GM18498 (cell line): ENCODE results near the gene LIN37.

Experiments used
- ATAC-seq: cut with Tn5 transposase; IDR thresholded peaks from one replicate; pipeline ENCODE4 v1.9.1; 2021; ENCODE audit warnings: mild to moderate bottlenecking, moderate library complexity; ENCODE audit not compliant: unreplicated experiment

The LIN37 gene

GRCh38 chr19:35751839-35752745, 3.7 kb downstream of the LIN37 start:
- ATAC-seq = no peak

GRCh38 chr19:35752746-35753350, 4.5 kb downstream of the LIN37 start:
- ATAC-seq = no peak

GRCh38 chr19:35753634-35754369, 5.4 kb downstream of the LIN37 start:
- no peak for ATAC-seq

- ATAC-seq = no peak
Observed at GRCh38 chr19:35754370-35755130, 6.2 kb downstream of the LIN37 start.

GRCh38 chr19:35755131-35755549, 6.8 kb downstream of the LIN37 start:
- ATAC-seq = no peak

GRCh38 chr19:35755550-35756376, 7.4 kb downstream of the LIN37 start:
- no peak for ATAC-seq

GRCh38 chr19:35756377-35757230, 8.2 kb downstream of the LIN37 start, which contains the start of gene HSPB6:
Gene HSPB6 (minus strand): TSS chr19:35757029. CDS start chr19:35757008, 21 bp downstream.
- no peak for ATAC-seq

- ATAC-seq = no peak
Observed at GRCh38 chr19:35757231-35757748, 8.9 kb downstream of the LIN37 start.

- peak; percentile 91 for ATAC-seq
Observed at GRCh38 chr19:35757749-35758608, 9.6 kb downstream of the LIN37 start, which contains the start of gene PROSER3. Gene PROSER3 (plus strand): TSS chr19:35758176. CDS start chr19:35758216, 40 bp downstream.

- no peak for ATAC-seq
Observed at GRCh38 chr19:35759697-35760096, 11.3 kb downstream of the LIN37 start.

- no peak for ATAC-seq
Observed at GRCh38 chr19:35760711-35761349, 12.5 kb downstream of the LIN37 start.

GRCh38 chr19:35764432-35765315, 16.3 kb downstream of the LIN37 start:
- no peak for ATAC-seq

- no peak for ATAC-seq
Observed at GRCh38 chr19:35766571-35767104, 18.3 kb downstream of the LIN37 start.

- no peak for ATAC-seq
Observed at GRCh38 chr19:35767288-35768081, 19.1 kb downstream of the LIN37 start.

GRCh38 chr19:35768082-35768421, 19.7 kb downstream of the LIN37 start:
- ATAC-seq = no peak
